RWPE2 (cell line): ENCODE measurements around the gene HRAS.

ENCODE experiments used
- ATAC-seq: fragments of 200-7000 bp; cut with Tn5 transposase; 3 replicates; pipeline ENCODE4 v1.9.1; 2021; ENCODE audit warnings: low read depth
- DNase-seq: peaks from one replicate; pipeline ENCODE4 v3.0.0-alpha.2; 2020; ENCODE audit warnings: low spot score
- H3K27ac ChIP-seq: fragments of 450-650 bp; 2 replicates; pipeline ENCODE4 v1.5.1; 2017; ENCODE audit warnings: mild to moderate bottlenecking; ENCODE audit not compliant: poor library complexity, severe bottlenecking
- H3K27me3 ChIP-seq: fragments of 250-450 bp; sonication (Bioruptor Pico); 2 replicates; pipeline ENCODE4 v1.5.1; 2021; ENCODE audit warnings: mild to moderate bottlenecking, moderate library complexity; ENCODE audit not compliant: insufficient read depth, poor library complexity, severe bottlenecking
- H3K36me3 ChIP-seq: fragments of 250-450 bp; sonication (Bioruptor Pico); 2 replicates; pipeline ENCODE4 v1.5.1; 2020; ENCODE audit warnings: low read depth, mild to moderate bottlenecking, moderate library complexity
- H3K4me1 ChIP-seq: fragments of 250-450 bp; sonication (Bioruptor Pico); 2 replicates; pipeline ENCODE4 v1.5.1; 2021; ENCODE audit warnings: mild to moderate bottlenecking, moderate library complexity; ENCODE audit not compliant: insufficient read depth, poor library complexity, severe bottlenecking
- H3K4me3 ChIP-seq: fragments of 250-450 bp; sonication (Bioruptor Pico); 2 replicates; pipeline ENCODE4 v1.5.1; 2021; ENCODE audit warnings: mild to moderate bottlenecking, moderate library complexity; ENCODE audit not compliant: severe bottlenecking
- H3K9me3 ChIP-seq: fragments of 250-450 bp; sonication (Bioruptor Pico); 2 replicates; pipeline ENCODE4 v1.5.1; 2021; ENCODE audit warnings: mild to moderate bottlenecking, moderate library complexity; ENCODE audit not compliant: severe bottlenecking
- TF ChIP-seq, protein P1 (sequence below): fragments of 450-650 bp; IDR thresholded peaks from one replicate; pipeline ENCODE4 v1.5.1; 2017; ENCODE audit warnings: mild to moderate bottlenecking, moderate library complexity; ENCODE audit not compliant: poor library complexity, severe bottlenecking

The HRAS gene

DNA sequence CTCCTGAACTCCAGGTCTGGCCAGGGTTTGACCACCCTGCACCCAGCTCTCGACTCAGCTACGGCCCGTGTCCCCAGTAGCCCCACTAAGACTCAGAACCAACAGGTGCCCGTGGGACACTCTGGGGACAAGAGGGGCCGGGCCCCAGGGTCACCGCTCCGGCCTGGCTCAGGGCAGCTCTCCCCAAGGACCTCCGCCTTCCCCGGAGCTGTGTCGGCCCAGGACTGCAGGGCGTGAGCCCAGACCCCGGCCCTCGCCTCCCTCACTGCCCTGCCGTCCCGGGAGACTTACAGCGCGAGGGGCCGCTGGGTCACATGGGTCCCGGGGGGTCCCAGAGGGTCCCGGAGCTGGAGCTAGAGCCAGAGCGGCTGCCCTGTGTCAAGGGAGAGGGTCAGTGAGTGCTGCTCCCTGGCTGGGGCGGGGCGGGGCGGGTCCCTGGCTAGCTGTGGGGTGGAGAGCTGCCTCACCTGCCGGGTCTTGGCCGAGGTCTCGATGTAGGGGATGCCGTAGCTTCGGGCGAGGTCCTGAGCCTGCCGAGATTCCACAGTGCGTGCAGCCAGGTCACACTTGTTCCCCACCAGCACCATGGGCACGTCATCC lies 2.3 kb downstream of the HRAS start:
- no peak overlapping the region for H3K4me3 ChIP-seq
- H3K36me3 ChIP-seq = peaks cover 28% of the 10 kb centered on the region
- DNase-seq (no peak), ATAC-seq (no peak)
- no peaks in the 10 kb centered on the region for H3K9me3 ChIP-seq
- H3K27ac ChIP-seq = no peak overlapping the region
- H3K4me1 ChIP-seq = no peaks in the 10 kb centered on the region
- TF ChIP-seq, protein P1, sequence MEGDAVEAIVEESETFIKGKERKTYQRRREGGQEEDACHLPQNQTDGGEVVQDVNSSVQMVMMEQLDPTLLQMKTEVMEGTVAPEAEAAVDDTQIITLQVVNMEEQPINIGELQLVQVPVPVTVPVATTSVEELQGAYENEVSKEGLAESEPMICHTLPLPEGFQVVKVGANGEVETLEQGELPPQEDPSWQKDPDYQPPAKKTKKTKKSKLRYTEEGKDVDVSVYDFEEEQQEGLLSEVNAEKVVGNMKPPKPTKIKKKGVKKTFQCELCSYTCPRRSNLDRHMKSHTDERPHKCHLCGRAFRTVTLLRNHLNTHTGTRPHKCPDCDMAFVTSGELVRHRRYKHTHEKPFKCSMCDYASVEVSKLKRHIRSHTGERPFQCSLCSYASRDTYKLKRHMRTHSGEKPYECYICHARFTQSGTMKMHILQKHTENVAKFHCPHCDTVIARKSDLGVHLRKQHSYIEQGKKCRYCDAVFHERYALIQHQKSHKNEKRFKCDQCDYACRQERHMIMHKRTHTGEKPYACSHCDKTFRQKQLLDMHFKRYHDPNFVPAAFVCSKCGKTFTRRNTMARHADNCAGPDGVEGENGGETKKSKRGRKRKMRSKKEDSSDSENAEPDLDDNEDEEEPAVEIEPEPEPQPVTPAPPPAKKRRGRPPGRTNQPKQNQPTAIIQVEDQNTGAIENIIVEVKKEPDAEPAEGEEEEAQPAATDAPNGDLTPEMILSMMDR = no peak
- H3K27me3 ChIP-seq = no peaks in the 10 kb centered on the region

DNA sequence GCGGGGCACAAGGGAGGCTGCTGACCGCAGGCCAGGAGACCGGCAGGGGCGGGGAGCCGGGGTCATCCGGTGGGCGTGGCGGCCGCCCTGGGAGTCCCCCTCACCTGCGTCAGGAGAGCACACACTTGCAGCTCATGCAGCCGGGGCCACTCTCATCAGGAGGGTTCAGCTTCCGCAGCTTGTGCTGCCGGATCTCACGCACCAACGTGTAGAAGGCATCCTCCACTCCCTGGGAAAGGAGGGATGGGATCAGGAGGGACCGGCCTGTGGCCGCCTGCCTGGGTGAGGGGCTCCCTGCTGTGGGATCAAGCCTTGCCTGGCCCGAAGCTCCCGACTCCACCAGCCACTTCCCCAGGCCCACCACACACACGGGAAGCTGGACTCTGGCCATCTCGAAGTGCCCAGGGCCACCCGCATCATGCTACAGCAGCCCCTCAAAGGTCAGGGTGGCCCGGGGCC lies 2.8 kb downstream of the HRAS start:
- Histone ChIP-seq H3K9me3 (no peaks in the 10 kb centered on the region), H3K4me3 (no peak overlapping the region), H3K4me1 (no peaks in the 10 kb centered on the region), H3K36me3 (peaks cover 28% of the 10 kb centered on the region), H3K27me3 (no peaks in the 10 kb centered on the region), H3K27ac (no peak overlapping the region)
- peak; percentile 72 for DNase-seq
- TF ChIP-seq, protein P1 = no peak
- ATAC-seq = no peak

DNA sequence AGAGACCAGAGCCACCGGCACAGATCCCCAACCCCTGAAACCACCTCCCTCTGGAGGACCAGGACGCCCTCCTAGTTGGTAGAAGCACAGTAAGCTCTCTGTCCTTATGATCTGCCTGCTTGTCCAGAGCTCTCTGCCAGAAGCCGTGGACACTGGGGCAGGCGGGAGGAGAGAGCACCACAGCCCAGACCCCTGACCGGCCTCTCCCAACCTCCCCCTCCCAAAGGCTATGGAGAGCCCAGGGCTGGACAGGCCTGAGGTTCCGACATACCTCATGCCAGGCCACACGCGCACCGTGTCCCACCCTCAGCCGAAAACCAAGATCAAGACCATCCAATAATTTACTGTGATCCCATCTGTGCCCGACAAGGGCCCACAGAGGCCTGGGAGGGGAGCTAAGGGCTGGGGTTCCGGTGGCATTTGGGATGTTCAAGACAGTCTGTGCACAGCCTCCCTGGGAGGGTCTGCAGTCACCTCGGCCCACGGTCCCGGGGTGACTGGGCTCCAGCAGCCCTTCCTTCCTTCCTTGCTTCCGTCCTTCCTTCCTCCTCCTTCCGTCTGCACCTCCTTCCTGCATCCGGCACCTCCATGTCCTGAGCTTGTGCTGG lies 3.4 kb downstream of the HRAS start:
- Histone ChIP-seq H3K36me3 (peaks cover 28% of the 10 kb centered on the region), H3K27ac (no peak overlapping the region), H3K4me1 (no peaks in the 10 kb centered on the region), H3K9me3 (no peaks in the 10 kb centered on the region), H3K27me3 (no peaks in the 10 kb centered on the region), H3K4me3 (no peak overlapping the region)
- ATAC-seq (no peak), DNase-seq (no peak)
- TF ChIP-seq, protein P1 = no peak

DNA sequence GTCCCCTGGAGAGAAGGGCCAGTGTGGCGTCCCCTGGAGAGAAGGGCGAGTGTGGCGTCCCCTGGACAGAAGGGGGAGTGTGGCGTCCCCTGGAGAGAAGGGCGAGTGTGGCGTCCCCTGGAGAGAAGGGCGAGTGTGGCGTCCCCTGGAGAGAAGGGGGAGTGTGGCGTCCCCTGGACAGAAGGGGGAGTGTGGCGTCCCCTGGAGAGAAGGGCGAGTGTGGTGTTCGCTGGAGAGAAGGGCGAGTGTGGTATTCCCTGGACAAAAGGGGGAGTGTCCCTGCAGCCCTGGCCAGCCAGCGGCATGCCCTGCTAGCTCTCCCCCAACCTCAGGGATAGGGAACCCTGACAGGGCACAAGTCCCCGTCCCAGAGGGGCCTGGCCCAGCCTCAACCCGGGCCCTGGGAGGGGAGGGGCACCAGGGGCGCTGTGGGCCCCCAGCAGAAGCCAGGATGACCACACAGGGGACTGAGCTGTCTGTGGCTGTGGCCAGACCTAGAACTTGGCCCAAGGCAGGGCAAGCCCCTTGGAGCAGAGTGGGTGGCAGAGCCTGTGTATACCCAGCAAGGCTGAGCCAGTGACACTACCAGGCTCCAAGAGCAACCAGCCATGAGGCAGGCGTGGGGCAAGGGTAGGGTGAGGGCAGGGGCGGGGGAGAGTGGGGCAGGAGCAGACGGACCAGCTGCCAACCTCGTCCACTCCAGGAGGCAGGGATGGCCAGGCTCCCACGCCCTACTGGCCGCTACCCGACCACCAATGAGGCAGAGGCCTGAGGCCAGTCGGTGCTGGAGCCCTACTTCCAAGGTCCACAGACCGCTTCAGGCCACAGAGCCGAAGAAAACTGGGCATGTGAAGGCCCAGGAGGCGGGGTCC lies 4.2 kb downstream of the HRAS start:
- DNase-seq (peak; percentile 67), ATAC-seq (no peak)
- Histone ChIP-seq H3K9me3 (no peaks in the 10 kb centered on the region), H3K27ac (no peak overlapping the region), H3K27me3 (no peaks in the 10 kb centered on the region), H3K36me3 (peaks cover 28% of the 10 kb centered on the region), H3K4me1 (no peaks in the 10 kb centered on the region), H3K4me3 (no peak overlapping the region)
- TF ChIP-seq, protein P1 = no peak
